WERI-Rb-1 (cell line): ENCODE measurements around the gene NSF.

ENCODE experiments used
- DNase-seq: peaks from one replicate; pipeline ENCODE4 v3.0.0-alpha.2; 2020
- H3K27ac ChIP-seq: fragments of 250-450 bp; sonication (Bioruptor Pico); 2 replicates; pipeline ENCODE4 v1.5.1; 2020; ENCODE audit warnings: mild to moderate bottlenecking, moderate library complexity
- H3K27me3 ChIP-seq: fragments of 250-450 bp; sonication (Bioruptor Pico); 2 replicates; pipeline ENCODE4 v1.5.1; 2021; ENCODE audit warnings: mild to moderate bottlenecking, low read depth, moderate library complexity; ENCODE audit not compliant: insufficient read depth, severe bottlenecking
- H3K36me3 ChIP-seq: fragments of 250-450 bp; sonication (Bioruptor Pico); 2 replicates; pipeline ENCODE4 v1.5.1; 2020; ENCODE audit warnings: mild to moderate bottlenecking, moderate library complexity
- H3K4me3 ChIP-seq: 2 replicates; pipeline ENCODE4 v1.5.1; 2011; ENCODE audit warnings: low read depth, mild to moderate bottlenecking, control low read depth, low read length
- H3K9me3 ChIP-seq: fragments of 250-450 bp; sonication (Bioruptor Pico); 2 replicates; pipeline ENCODE4 v1.5.1; 2021; ENCODE audit warnings: mild to moderate bottlenecking, moderate library complexity; ENCODE audit not compliant: severe bottlenecking
- CTCF ChIP-seq: IDR thresholded peaks from 2 replicates; pipeline ENCODE4 v1.5.1; 2011; ENCODE audit warnings: low read depth, mild to moderate bottlenecking, control low read depth, inconsistent platforms, low read length

NSF gene

GRCh38 chr17:46796084-46796483 is 205.6 kb downstream of the NSF start:
- no peak for TF ChIP-seq CTCF
- DNase-seq = no peak
- no peaks in the 10 kb centered on the region for H3K27me3 ChIP-seq
- no peaks in the 10 kb centered on the region for H3K36me3 ChIP-seq
- no peak overlapping the region for H3K4me3 ChIP-seq
- no peak overlapping the region for H3K27ac ChIP-seq
- peaks cover 7% of the 10 kb centered on the region for H3K9me3 ChIP-seq

GRCh38 chr17:46796524-46796923 is 206.1 kb downstream of the NSF start:
- no peaks in the 10 kb centered on the region for H3K36me3 ChIP-seq
- no peak for TF ChIP-seq CTCF
- H3K27ac ChIP-seq = no peak overlapping the region
- peaks cover 7% of the 10 kb centered on the region for H3K9me3 ChIP-seq
- no peaks in the 10 kb centered on the region for H3K27me3 ChIP-seq
- no peak overlapping the region for H3K4me3 ChIP-seq
- no peak for DNase-seq

- TF ChIP-seq CTCF = no peak
- Histone ChIP-seq H3K9me3 (peaks cover 7% of the 10 kb centered on the region), H3K27me3 (no peaks in the 10 kb centered on the region), H3K27ac (no peak overlapping the region), H3K36me3 (no peaks in the 10 kb centered on the region), H3K4me3 (no peak overlapping the region)
- no peak for DNase-seq
Measured at GRCh38 chr17:46796956-46797530, 206.6 kb downstream of the NSF start.

GRCh38 chr17:46800573-46800972 is 210.1 kb downstream of the NSF start:
- no peaks in the 10 kb centered on the region for H3K36me3 ChIP-seq
- peaks cover 12% of the 10 kb centered on the region for H3K9me3 ChIP-seq
- H3K27me3 ChIP-seq = no peaks in the 10 kb centered on the region
- DNase-seq = no peak
- no peak overlapping the region for H3K4me3 ChIP-seq
- TF ChIP-seq CTCF = no peak
- H3K27ac ChIP-seq = no peak overlapping the region

GRCh38 chr17:46802800-46803199 is 212.3 kb downstream of the NSF start:
- Histone ChIP-seq H3K4me3 (no peak overlapping the region), H3K27ac (no peak overlapping the region), H3K9me3 (peaks cover 12% of the 10 kb centered on the region), H3K36me3 (no peaks in the 10 kb centered on the region), H3K27me3 (no peaks in the 10 kb centered on the region)
- DNase-seq = peak; percentile 62
- TF ChIP-seq CTCF = no peak

- H3K4me3 ChIP-seq = no peak overlapping the region
- DNase-seq = no peak
- no peak overlapping the region for H3K27ac ChIP-seq
- H3K27me3 ChIP-seq = no peaks in the 10 kb centered on the region
- peaks cover 12% of the 10 kb centered on the region for H3K9me3 ChIP-seq
- no peaks in the 10 kb centered on the region for H3K36me3 ChIP-seq
- no peak for TF ChIP-seq CTCF
Measured at GRCh38 chr17:46803544-46803943, 213.1 kb downstream of the NSF start.
